Astrocyte (in vitro differentiated cells and primary cell): ENCODE data around the gene ZFAND2A. TPM values are rescaled to one million over a fixed set of nuclear protein-coding genes. Genes with fewer than 3 reads are reported as not detected.
"Not testable (repeated sequence)": the region's sequence is repeated elsewhere in the genome, so short reads cannot be mapped to it uniquely, and the experiment has no call there.

Experiments
- DNase-seq: peaks from one replicate; pipeline ENCODE4 v3.0.0-alpha.2; 2010; ENCODE audit warnings: low read depth
- FAIRE-seq: peaks from 2 replicates; lab custom pipeline; 2011; peaks lifted over from hg19 to GRCh38; lab: Jason Lieb, UNC
- H2AFZ ChIP-seq: 2 replicates; pipeline ENCODE4 v1.6.0; 2012; ENCODE audit warnings: low read depth, low read length, inconsistent platforms
- H3K27ac ChIP-seq: 2 replicates; pipeline ENCODE4 v1.5.1; 2011; ENCODE audit warnings: low read depth, low read length, inconsistent platforms
- H3K27me3 ChIP-seq: 2 replicates; pipeline ENCODE4 v1.6.0; 2011; ENCODE audit warnings: low read length, inconsistent platforms; ENCODE audit not compliant: insufficient read depth
- H3K36me3 ChIP-seq: 2 replicates; pipeline ENCODE4 v1.5.1; 2011; ENCODE audit warnings: low read length, inconsistent platforms; ENCODE audit not compliant: insufficient read depth
- H3K4me1 ChIP-seq: 2 replicates; pipeline ENCODE4 v1.5.1; 2011; ENCODE audit warnings: low read length, inconsistent platforms; ENCODE audit not compliant: insufficient read depth
- H3K4me2 ChIP-seq: 2 replicates; pipeline ENCODE4 v1.6.0; 2012; ENCODE audit warnings: low read length, inconsistent platforms
- H3K4me3 ChIP-seq: 2 replicates; pipeline ENCODE4 v1.5.1; 2011; ENCODE audit warnings: low read depth, mild to moderate bottlenecking, low read length, inconsistent platforms; ENCODE audit not compliant: insufficient read depth
- H3K79me2 ChIP-seq: 2 replicates; pipeline ENCODE4 v1.6.0; 2012; ENCODE audit warnings: mild to moderate bottlenecking, low read length, inconsistent platforms; ENCODE audit not compliant: insufficient read depth
- H3K9ac ChIP-seq: 2 replicates; pipeline ENCODE4 v1.6.0; 2012; ENCODE audit warnings: mild to moderate bottlenecking, low read length, inconsistent platforms
- H3K9me3 ChIP-seq: 2 replicates; pipeline ENCODE4 v1.5.1; 2012; ENCODE audit warnings: low read depth, mild to moderate bottlenecking, low read length, inconsistent platforms; ENCODE audit not compliant: insufficient read depth
- H4K20me1 ChIP-seq: 2 replicates; pipeline ENCODE4 v1.6.0; 2012; ENCODE audit warnings: low read length, inconsistent platforms; ENCODE audit not compliant: insufficient read depth
- H3K27ac Mint-ChIP-seq: one replicate; pipeline ENCODE4 v1.8.0; 2021; ENCODE audit warnings: mild to moderate bottlenecking, mixed read lengths; ENCODE audit not compliant: unreplicated experiment
- H3K27me3 Mint-ChIP-seq: one replicate; pipeline ENCODE4 v1.8.0; 2021; ENCODE audit warnings: low read depth, mixed read lengths; ENCODE audit not compliant: unreplicated experiment
- H3K36me3 Mint-ChIP-seq: one replicate; pipeline ENCODE4 v1.8.0; 2021; ENCODE audit warnings: low read depth, mixed read lengths; ENCODE audit not compliant: unreplicated experiment
- H3K4me1 Mint-ChIP-seq: one replicate; pipeline ENCODE4 v1.8.0; 2021; ENCODE audit warnings: low read depth, mixed read lengths; ENCODE audit not compliant: unreplicated experiment
- H3K4me3 Mint-ChIP-seq: one replicate; pipeline ENCODE4 v1.8.0; 2021; ENCODE audit warnings: mild to moderate bottlenecking, moderate library complexity, mixed read lengths; ENCODE audit not compliant: unreplicated experiment
- H3K9me3 Mint-ChIP-seq: one replicate; pipeline ENCODE4 v1.8.0; 2021; ENCODE audit warnings: mild to moderate bottlenecking, mixed read lengths; ENCODE audit not compliant: unreplicated experiment
- EZH2 ChIP-seq: IDR thresholded peaks from 2 replicates; pipeline ENCODE4 v1.6.1; 2012; ENCODE audit warnings: mild to moderate bottlenecking, low read length, inconsistent platforms; ENCODE audit not compliant: insufficient read depth
- total RNA-seq: library from RNA; stranded (reverse); gene quantifications from 2 replicates; pipeline ENCODE4 v1.2.1, GENCODE V29; 2021
- TF ChIP-seq, protein P1 (sequence below): IDR thresholded peaks from 2 replicates; pipeline ENCODE4 v1.5.1; 2011; ENCODE audit warnings: low read depth, mild to moderate bottlenecking, inconsistent platforms, low read length, moderate library complexity; ENCODE audit not compliant: insufficient read depth

Gene ZFAND2A
- total RNA-seq, 1 donor from 2014 or later = 45.5 TPM

DNA sequence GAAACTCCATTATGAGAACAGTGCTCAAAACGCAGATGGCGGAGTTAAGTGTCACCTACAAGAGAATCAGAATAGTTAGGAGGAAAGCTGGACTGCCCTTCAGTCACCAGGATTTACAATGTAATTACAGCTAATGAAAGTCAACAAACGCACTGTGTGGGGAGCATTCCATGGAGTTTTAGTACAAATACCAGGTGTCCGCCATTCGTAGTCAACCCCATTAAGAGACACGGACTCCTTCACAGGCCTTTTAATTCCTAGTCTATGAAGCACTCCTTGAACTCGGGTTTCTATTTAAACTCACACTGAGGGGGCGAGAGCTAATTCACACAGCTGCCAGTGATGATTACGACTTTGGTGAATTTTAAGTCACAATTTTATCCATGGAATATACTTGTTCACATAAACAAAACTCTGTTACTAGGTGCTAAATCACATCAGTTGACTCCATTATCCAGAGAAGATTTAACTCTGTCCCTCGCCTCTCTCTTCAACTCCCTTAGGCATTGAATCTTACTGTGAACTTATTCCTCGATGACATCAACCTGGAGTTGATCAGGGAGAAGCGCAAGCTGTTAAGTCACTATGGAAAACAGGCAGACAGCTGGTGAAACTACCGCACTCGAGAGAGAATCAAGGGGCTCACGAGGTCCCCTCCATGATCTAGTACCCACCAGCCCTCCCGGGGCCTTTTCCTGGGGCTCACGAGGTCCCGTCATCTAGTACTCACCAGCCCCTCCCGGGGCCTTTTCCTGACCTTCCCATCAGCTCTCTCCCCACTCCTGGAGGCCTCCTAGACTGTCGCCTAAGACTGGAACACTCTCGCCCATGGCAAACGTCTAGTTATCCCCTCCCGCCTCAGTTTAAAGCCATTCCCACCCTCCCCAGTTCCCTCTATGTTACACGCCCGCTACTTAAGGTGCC lies 1.5 kb downstream of the ZFAND2A start:
- Histone ChIP-seq H3K4me1 (peaks cover 31% of the 10 kb centered on the region), H4K20me1 (peaks cover 42% of the 10 kb centered on the region), H3K9me3 (no peaks in the 10 kb centered on the region), H2AFZ (no peak overlapping the region), H3K27ac (peak overlapping the region; percentile 38), H3K27me3 (no peaks in the 10 kb centered on the region), H3K4me3 (peak overlapping the region; percentile 98), H3K79me2 (peaks cover 57% of the 10 kb centered on the region), H3K36me3 (peaks cover 16% of the 10 kb centered on the region), H3K9ac (peak overlapping the region; percentile 99), H3K4me2 (peak overlapping the region; percentile 98)
- H3K9me3 Mint-ChIP-seq = no peaks in the 10 kb centered on the region
- peak overlapping the region; percentile 95 for H3K4me3 Mint-ChIP-seq
- TF ChIP-seq, protein P1, sequence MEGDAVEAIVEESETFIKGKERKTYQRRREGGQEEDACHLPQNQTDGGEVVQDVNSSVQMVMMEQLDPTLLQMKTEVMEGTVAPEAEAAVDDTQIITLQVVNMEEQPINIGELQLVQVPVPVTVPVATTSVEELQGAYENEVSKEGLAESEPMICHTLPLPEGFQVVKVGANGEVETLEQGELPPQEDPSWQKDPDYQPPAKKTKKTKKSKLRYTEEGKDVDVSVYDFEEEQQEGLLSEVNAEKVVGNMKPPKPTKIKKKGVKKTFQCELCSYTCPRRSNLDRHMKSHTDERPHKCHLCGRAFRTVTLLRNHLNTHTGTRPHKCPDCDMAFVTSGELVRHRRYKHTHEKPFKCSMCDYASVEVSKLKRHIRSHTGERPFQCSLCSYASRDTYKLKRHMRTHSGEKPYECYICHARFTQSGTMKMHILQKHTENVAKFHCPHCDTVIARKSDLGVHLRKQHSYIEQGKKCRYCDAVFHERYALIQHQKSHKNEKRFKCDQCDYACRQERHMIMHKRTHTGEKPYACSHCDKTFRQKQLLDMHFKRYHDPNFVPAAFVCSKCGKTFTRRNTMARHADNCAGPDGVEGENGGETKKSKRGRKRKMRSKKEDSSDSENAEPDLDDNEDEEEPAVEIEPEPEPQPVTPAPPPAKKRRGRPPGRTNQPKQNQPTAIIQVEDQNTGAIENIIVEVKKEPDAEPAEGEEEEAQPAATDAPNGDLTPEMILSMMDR = no peak
- no peak for TF ChIP-seq EZH2
- peaks cover 27% of the 10 kb centered on the region for H3K4me1 Mint-ChIP-seq
- peak overlapping the region; percentile 93 for H3K27ac Mint-ChIP-seq
- FAIRE-seq (no peak), DNase-seq (no peak)
- H3K27me3 Mint-ChIP-seq = no peaks in the 10 kb centered on the region
- peaks cover 10% of the 10 kb centered on the region for H3K36me3 Mint-ChIP-seq

DNA sequence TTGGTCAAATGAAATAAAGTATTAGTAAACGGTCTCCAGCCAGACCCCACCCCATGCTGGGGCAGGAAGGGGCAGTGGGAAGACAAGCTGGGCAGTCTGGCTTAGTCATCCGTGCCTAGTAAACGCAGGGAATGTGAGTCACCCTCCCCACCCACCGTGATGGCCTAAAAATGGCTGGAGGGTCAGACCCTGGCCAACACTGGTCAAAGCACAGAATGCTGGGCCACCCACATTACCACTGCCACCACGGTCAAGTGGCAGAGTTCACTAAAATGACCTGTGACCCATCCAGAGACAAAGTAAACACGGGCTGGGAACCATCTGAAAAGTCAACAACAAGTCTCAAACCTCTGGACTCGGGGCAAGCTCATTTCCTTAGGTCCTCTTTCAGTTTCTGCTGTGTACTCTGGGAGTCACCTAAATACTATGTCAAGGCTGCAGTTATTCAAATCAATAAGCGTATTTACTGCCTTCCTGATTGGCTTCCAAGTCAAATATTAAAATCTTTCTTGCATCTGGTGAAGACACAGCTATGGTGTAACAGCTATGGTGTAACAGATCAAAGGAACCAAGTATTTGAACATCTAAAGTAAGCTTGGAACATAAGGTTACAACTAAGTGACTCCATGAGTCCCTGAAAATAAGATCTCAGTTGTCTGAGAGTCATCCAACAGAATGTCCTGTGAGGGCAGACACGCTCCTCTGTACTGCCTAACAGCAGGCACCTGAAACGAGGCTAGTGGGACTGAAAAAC lies 3.0 kb downstream of the ZFAND2A start:
- Mint-ChIP-seq H3K27ac (peak overlapping the region; percentile 81), H3K27me3 (no peaks in the 10 kb centered on the region), H3K36me3 (peaks cover 14% of the 10 kb centered on the region), H3K4me3 (peak overlapping the region; percentile 95), H3K4me1 (peaks cover 25% of the 10 kb centered on the region), H3K9me3 (no peaks in the 10 kb centered on the region)
- H3K27ac ChIP-seq = peak overlapping the region; percentile 48
- peaks cover 31% of the 10 kb centered on the region for H3K4me1 ChIP-seq
- H3K79me2 ChIP-seq = peaks cover 61% of the 10 kb centered on the region
- peaks cover 49% of the 10 kb centered on the region for H4K20me1 ChIP-seq
- no peak overlapping the region for H2AFZ ChIP-seq
- peaks cover 28% of the 10 kb centered on the region for H3K36me3 ChIP-seq
- no peak overlapping the region for H3K9ac ChIP-seq
- FAIRE-seq (no peak), DNase-seq (peak; percentile 31)
- H3K4me3 ChIP-seq = no peak overlapping the region
- no peaks in the 10 kb centered on the region for H3K9me3 ChIP-seq
- H3K27me3 ChIP-seq = no peaks in the 10 kb centered on the region
- TF ChIP-seq, protein P1 = no peak
- TF ChIP-seq EZH2 = no peak
- peak overlapping the region; percentile 29 for H3K4me2 ChIP-seq

DNA sequence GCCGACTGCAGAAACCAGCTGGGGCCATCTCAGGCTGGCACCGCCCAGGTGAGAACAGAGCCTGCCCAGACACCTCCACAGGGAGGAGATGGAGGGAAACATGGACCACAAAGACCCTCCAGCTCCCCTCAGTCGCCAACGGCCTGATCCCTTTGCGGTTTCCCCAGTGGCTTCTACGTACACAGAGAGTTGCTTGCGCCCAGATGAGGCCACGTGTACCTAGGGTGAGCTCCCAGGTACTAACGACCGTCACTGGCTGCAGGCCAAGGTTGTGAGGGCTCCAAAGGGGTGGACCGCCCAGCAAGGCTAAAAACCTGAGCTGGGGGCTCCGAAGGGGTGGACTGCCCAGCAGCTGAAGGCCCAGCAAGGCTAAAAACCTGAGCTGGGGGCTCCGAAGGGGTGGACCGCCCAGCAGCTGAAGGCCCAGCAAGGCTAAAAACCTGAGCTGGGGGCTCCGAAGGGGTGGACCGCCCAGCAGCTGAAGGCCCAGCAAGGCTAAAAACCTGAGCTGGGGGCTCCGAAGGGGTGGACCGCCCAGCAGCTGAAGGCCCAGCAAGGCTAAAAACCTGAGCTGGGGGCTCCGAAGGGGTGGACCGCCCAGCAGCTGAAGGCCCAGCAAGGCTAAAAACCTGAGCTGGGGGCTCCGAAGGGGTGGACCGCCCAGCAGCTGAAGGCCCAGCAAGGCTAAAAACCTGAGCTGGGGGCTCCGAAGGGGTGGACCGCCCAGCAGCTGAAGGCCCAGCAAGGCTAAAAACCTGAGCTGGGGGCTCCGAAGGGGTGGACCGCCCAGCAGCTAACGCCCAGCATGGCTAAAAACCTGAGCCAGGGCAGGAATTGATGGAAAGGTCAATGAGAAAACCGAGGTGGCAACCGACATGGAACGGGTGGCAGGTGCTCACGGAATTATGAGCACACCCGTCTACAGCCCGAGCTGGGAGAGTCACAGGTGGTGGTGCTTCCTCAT lies 3.9 kb downstream of the ZFAND2A start:
- not testable (repeated sequence) for H3K9me3 ChIP-seq, FAIRE-seq

More for the DNA sequence above, 3.9 kb downstream of the ZFAND2A start:
- peak overlapping the region; percentile 29 for H3K4me2 ChIP-seq
- peaks cover 33% of the 10 kb centered on the region for H3K36me3 ChIP-seq
- peaks cover 15% of the 10 kb centered on the region for H3K36me3 Mint-ChIP-seq
- peaks cover 31% of the 10 kb centered on the region for H3K4me1 ChIP-seq
- H3K79me2 ChIP-seq = peaks cover 61% of the 10 kb centered on the region
- H3K9me3 Mint-ChIP-seq, H3K27me3 ChIP-seq, H2AFZ ChIP-seq, H3K27me3 Mint-ChIP-seq, H3K4me3 Mint-ChIP-seq, DNase-seq, H3K9ac ChIP-seq, H3K4me3 ChIP-seq: not testable (repeated sequence)
- peaks cover 49% of the 10 kb centered on the region for H4K20me1 ChIP-seq
- peaks cover 25% of the 10 kb centered on the region for H3K4me1 Mint-ChIP-seq
- H3K27ac ChIP-seq = peak overlapping the region; percentile 48
- H3K27ac Mint-ChIP-seq = peak overlapping the region; percentile 81
